GM23248 (cell line): ENCODE data around the gene CEACAM16.

ENCODE experiments used
- EZH2 ChIP-seq: fragments of 200-600 bp; sonication (generic); IDR thresholded peaks from 2 replicates; pipeline ENCODE4 v1.6.1; 2018; ENCODE audit warnings: antibody characterized with exemption, mild to moderate bottlenecking; ENCODE audit not compliant: insufficient read depth, poor library complexity, severe bottlenecking
- EZH2phosphoT487 ChIP-seq: fragments of 200-600 bp; sonication (generic); IDR thresholded peaks from 2 replicates; pipeline ENCODE4 v1.6.1; 2018; ENCODE audit warnings: antibody characterized with exemption, moderate library complexity, mild to moderate bottlenecking, low read depth; ENCODE audit not compliant: insufficient read depth

GRCh38 chr19:44687888-44688287, 11.1 kb upstream of the CEACAM16 start:
- TF ChIP-seq EZH2 (no peak), EZH2phosphoT487 (no peak)
